ENCODE results near the gene PRRT1. TPM values are rescaled to one million over a fixed set of nuclear protein-coding genes. Genes with fewer than 3 reads are reported as not detected.

PRRT1 gene
- total RNA-seq, 2 experiments from 2014 or later, result 1.1 to 1.6 TPM

- no peaks in the 10 kb centered on the region for H3K27me3 Mint-ChIP-seq
- ChIA-PET CTCF (interaction anchor here (0.8 to 4.4 kb wide), 3 partner anchors 9 to 66 kb away, joined by 3 to 41 read pairs (median 5); partner anchors contain the start of gene GPSM3), POLR2A (interaction anchor here (1.0 to 4.2 kb wide), 2 partner anchors 9 to 155 kb away, joined by 3 to 23 read pairs; partner anchors contain the start of gene DXO)
- H3K9me3 Mint-ChIP-seq, result no peaks in the 10 kb centered on the region
- H3K36me3 Mint-ChIP-seq (ENCODE audit: low read depth), result peaks cover 20% of the 10 kb centered on the region
- H3K4me3 Mint-ChIP-seq, result peak overlapping the region; percentile 98
- intact Hi-C loops (cut with micrococcal nuclease), result no loop called here
- no peak for TF ChIP-seq CTCF (IDR thresholded peaks at IDR 0.05)
- no peak for DNase-seq
- H3K27ac Mint-ChIP-seq, result peak overlapping the region; percentile 97
- H3K4me1 Mint-ChIP-seq (ENCODE audit: low read depth), result peaks cover 37% of the 10 kb centered on the region
- ATAC-seq, result no peak
Measured at GRCh38 chr6:32126880-32127279, 24.9 kb downstream of the PRRT1 start.

GRCh38 chr6:32123681-32124080, 28.1 kb downstream of the PRRT1 start:
- Mint-ChIP-seq H3K4me1 (ENCODE audit: low read depth) (peaks cover 29% of the 10 kb centered on the region), H3K27ac (no peak overlapping the region), H3K36me3 (ENCODE audit: low read depth) (peaks cover 32% of the 10 kb centered on the region), H3K4me3 (no peak overlapping the region), H3K9me3 (no peaks in the 10 kb centered on the region), H3K27me3 (no peaks in the 10 kb centered on the region)
- ChIA-PET POLR2A (no interaction called here), CTCF (no interaction called here)
- intact Hi-C loops (cut with micrococcal nuclease), result no loop called here
- no peak for TF ChIP-seq CTCF (IDR thresholded peaks at IDR 0.05)
- no peak for ATAC-seq
- no peak for DNase-seq

- Mint-ChIP-seq H3K36me3 (ENCODE audit: low read depth) (peaks cover 31% of the 10 kb centered on the region), H3K27me3 (no peaks in the 10 kb centered on the region), H3K27ac (no peak overlapping the region), H3K9me3 (no peaks in the 10 kb centered on the region), H3K4me1 (ENCODE audit: low read depth) (peaks cover 9% of the 10 kb centered on the region), H3K4me3 (no peak overlapping the region)
- no peak for ATAC-seq
- DNase-seq, result no peak
- TF ChIP-seq CTCF (IDR thresholded peaks at IDR 0.05), result no peak
- intact Hi-C loops (cut with micrococcal nuclease), result no loop called here
- ChIA-PET CTCF (interaction anchor here (4.6 kb wide), 1 partner anchor 29 kb away, joined by 38 read pairs; no protein-coding TSS in a partner anchor), POLR2A (interaction anchor here (1.3 kb wide), 1 partner anchor 20 kb away, joined by 3 read pairs; no protein-coding TSS in a partner anchor)
Measured at GRCh38 chr6:32120573-32121059, 31.1 kb downstream of the PRRT1 start.

GRCh38 chr6:32118782-32119628, 32.7 kb downstream of the PRRT1 start:
- CTCF ChIA-PET, result interaction anchor here (0.6 to 4.7 kb wide), 33 partner anchors 9 to 883 kb away, joined by 3 to 41 read pairs (median 5); partner anchors contain the start of genes AGPAT1, ATF6B, EGFL8 and FKBPL
- H3K36me3 Mint-ChIP-seq (ENCODE audit: low read depth), result peaks cover 26% of the 10 kb centered on the region

More at GRCh38 chr6:32118782-32119628, 32.7 kb downstream of the PRRT1 start:
- POLR2A ChIA-PET, result interaction anchor here (1.0 to 3.7 kb wide), 2 partner anchors 9 to 10 kb away, joined by 3 to 23 read pairs; partner anchors contain the start of genes ATF6B and FKBPL
- no peak overlapping the region for H3K4me3 Mint-ChIP-seq
- peak; percentile 80 for TF ChIP-seq CTCF (IDR thresholded peaks at IDR 0.05)
- H3K4me1 Mint-ChIP-seq (ENCODE audit: low read depth), result peaks cover 4% of the 10 kb centered on the region
- ATAC-seq (peak; percentile 90), DNase-seq (peak; percentile 84)
- intact Hi-C loops (cut with micrococcal nuclease), result loop anchor here (5.0 kb wide), 1 partner anchor 38 kb away; no protein-coding TSS in a partner anchor
- no peak overlapping the region for H3K27ac Mint-ChIP-seq
- no peaks in the 10 kb centered on the region for H3K9me3 Mint-ChIP-seq
- no peaks in the 10 kb centered on the region for H3K27me3 Mint-ChIP-seq
